ENCODE measurements around the gene PRKCZ. TPM values are rescaled to one million over a fixed set of nuclear protein-coding genes. Genes with fewer than 3 reads are reported as not detected.

Gene PRKCZ
- total RNA-seq, 1 donor from 2014 or later = 3.5 TPM

DNA sequence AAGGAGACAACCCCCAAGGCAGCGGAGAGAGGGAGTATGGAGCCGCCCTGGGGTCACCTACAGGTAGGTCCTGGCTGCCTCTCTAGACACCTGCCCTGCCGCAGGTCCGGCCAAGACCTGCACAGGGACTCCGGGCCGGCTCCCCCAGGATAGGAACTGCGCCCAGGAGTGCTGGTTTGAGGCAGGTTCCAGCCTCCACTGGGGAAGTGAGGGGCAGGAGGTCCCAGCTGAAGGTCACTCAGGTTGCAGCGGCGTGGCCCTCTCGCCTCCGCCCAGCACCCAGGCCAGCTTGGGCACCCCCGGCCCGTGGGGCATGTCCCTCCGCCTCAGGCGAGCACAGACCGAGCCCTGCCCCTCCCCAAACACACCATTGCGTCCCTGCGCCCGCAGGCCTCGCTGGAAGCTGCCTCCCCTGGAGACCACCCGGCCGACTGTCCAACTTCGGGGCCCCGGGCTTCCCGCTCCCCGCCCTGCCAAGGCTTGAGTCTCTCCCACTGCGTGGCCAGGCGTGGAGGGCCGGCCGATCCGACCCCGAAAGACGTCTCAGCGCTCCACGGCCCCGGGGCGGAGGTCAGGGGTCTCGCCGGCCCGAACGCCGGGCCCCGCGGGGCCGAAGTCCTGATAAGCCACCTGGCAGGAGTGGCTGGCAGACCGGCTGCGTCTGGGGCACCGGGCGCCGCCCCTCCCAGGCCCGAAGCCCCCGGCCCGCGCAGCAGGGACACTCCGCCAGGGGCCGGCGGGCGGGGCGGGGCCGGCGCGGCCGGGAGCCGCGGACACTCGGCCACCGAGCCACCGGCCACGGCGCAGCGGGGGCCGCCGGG lies 176.5 kb downstream of the PRKCZ start:
- intact Hi-C loops (cut with micrococcal nuclease) = no loop called here

DNA sequence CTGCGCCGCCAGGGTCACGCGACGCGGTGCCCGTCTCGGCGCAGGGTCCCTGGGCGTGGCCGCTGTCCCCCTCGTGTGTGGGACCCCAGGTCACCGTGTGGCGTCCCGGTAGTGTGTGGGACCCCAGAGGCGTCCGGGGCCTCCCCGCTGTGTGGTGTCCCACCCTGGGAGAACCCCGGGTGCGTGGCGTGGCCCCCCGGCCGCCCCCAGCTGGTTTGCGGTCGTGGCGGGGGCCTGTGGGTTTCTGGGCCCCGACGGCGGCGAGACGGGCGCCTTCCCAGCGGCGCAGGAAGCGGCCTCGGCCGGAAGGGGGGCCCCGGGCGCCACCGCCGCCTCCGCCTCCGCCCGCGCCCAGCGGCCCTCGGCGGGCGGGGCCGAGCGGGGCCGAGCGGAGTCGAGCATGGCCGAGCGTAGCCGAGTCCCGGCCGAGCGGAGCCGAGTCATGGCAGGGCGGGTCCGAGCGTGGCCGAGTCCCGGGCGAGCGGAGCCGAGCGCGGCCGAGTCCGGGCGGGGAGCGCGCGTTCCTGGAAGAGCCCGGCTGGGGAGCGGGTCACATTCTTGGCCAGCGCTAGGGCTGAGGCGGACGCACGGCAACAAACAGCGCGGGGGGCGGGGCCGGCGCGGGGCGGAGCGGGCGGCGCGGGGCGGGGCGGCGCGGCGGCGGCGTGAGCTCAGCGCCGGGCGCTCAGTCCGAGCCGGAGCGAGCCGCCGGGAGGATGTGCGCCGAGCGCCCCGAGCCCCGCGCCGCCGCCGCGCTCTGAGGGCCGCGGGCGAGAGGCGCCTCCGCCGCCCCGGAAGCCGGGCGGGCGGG lies 177.3 kb downstream of the PRKCZ start:
- intact Hi-C loops (cut with micrococcal nuclease) = no loop called here

DNA sequence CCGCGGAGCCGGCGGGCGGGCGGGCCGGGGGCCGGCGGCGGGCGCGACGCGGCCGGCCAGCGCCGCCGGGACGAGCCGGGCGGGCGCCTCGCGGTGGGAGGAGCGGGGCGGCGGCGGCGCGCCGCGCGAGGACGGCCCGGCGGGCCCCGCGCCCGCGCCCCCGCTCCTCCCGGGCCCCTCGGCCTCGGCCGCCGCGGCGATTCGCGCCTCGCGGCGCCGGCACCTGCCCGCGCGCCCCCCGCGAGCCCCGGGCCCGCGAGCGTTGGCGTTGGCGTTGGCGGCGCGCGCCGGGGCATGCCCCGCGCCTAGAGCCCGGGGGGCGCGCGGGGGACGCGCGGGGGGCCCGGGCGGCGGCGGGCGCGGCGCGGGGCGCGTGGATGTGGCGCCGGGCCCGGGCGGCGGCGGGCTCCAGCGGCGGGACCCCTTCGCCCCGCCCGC lies 178.0 kb downstream of the PRKCZ start, which contains the start of gene SKI:
SKI (plus strand) TSS at position 163 of the 438 bp plus-strand sequence. CDS start 448 bp downstream, outside the sequence.
- intact Hi-C loops (cut with micrococcal nuclease) = no loop called here

DNA sequence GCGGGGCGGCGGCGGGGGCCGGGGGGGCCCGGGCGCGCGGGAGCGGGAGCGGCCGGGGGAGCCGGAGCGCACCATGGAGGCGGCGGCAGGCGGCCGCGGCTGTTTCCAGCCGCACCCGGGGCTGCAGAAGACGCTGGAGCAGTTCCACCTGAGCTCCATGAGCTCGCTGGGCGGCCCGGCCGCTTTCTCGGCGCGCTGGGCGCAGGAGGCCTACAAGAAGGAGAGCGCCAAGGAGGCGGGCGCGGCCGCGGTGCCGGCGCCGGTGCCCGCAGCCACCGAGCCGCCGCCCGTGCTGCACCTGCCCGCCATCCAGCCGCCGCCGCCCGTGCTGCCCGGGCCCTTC lies 178.5 kb downstream of the PRKCZ start:
- intact Hi-C loops (cut with micrococcal nuclease) = no loop called here

DNA sequence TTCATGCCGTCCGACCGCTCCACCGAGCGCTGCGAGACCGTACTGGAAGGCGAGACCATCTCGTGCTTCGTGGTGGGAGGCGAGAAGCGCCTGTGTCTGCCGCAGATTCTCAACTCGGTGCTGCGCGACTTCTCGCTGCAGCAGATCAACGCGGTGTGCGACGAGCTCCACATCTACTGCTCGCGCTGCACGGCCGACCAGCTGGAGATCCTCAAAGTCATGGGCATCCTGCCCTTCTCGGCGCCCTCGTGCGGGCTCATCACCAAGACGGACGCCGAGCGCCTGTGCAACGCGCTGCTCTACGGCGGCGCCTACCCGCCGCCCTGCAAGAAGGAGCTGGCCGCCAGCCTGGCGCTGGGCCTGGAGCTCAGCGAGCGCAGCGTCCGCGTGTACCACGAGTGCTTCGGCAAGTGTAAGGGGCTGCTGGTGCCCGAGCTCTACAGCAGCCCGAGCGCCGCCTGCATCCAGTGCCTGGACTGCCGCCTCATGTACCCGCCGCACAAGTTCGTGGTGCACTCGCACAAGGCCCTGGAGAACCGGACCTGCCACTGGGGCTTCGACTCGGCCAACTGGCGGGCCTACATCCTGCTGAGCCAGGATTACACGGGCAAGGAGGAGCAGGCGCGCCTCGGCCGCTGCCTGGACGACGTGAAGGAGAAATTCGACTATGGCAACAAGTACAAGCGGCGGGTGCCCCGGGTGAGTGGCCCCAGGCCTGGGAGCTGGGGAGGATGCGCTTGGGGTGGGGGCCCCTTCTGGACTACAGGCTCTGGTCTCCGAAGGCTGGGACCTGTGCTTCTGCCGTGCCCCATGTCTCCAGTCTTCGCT lies 179.0 kb downstream of the PRKCZ start:
- intact Hi-C loops (cut with micrococcal nuclease) = no loop called here

DNA sequence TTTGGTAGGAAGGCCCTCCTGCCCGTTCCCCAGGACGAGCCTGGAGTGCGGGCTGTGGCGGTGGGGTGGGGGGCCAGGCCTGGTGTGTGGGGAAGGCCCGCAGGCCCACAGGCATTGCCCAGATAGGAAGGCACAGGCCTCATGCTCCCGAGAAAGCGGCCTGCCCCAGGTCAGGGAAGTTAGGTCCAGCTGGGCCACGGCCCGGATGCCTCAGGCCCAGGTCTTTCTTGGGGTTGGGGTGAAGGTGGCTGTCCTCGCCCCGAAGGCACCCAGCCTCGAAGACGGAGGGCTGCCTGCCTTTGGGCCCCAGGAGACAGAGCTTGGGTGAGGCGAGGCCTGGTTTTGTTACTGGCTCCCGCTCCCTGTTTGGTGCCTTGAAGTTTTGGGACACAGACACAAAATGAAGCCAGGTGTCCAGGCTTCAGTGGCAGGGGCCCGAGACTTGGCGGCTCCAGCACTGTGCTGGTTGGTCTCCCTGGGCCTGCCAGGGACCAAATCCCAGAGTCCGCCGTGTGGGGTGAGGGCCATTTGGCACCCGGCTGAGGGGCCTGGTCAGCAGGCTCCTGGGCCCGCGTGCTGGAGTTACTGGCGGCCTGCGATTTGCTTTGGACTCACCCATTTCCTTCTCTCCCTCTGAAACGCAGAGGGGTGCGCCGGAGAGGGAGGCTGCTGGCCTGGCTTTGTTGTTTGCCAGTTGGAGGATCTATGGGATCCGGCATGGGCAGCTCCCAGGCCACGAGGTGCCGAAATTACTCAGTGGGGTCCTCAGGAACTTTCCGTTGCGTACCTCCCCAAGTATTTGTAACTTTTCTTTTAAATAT lies 179.9 kb downstream of the PRKCZ start:
- intact Hi-C loops (cut with micrococcal nuclease) = loop anchor here (2.0 kb wide), 1 partner anchor 25 kb away; no protein-coding TSS in a partner anchor

DNA sequence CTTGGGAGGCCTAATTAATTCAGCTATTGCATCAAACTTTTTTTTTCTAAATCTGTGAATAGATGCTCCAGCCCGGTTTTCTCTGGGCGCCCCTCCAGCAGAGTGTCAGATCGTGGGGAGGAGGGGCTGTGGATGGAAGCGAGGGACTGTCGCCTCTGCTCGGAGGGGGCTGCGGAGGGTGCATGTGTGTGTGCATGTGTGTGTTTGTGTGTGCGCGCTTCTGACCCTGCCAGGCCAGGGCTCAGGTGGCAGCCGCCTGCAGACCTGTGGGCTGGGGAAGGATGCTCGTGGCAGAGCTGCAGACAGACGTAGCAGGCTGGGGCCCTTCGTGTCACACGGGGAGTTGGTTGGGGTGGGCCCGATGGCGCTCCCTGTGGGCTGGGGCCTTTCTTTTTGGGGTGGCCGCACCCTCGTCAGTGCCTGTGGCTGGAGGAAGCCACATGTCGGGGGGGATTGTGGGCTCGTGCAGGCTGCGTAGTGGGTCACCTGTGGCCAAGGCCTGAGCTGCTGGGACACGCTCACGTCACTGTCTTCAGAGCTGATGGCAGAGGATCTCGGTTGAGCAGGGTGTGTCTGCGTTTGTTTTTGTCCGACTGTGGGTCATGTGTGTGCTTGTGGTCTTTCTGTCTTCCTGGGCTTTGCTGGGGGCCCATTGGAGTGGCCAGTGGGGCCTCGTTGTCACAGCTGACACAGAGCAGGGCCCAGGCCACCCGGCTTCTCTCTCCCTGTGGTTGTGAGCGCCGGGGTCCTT lies 180.7 kb downstream of the PRKCZ start:
- intact Hi-C loops (cut with micrococcal nuclease) = loop anchor here (2.0 kb wide), 1 partner anchor 26 kb away; no protein-coding TSS in a partner anchor

DNA sequence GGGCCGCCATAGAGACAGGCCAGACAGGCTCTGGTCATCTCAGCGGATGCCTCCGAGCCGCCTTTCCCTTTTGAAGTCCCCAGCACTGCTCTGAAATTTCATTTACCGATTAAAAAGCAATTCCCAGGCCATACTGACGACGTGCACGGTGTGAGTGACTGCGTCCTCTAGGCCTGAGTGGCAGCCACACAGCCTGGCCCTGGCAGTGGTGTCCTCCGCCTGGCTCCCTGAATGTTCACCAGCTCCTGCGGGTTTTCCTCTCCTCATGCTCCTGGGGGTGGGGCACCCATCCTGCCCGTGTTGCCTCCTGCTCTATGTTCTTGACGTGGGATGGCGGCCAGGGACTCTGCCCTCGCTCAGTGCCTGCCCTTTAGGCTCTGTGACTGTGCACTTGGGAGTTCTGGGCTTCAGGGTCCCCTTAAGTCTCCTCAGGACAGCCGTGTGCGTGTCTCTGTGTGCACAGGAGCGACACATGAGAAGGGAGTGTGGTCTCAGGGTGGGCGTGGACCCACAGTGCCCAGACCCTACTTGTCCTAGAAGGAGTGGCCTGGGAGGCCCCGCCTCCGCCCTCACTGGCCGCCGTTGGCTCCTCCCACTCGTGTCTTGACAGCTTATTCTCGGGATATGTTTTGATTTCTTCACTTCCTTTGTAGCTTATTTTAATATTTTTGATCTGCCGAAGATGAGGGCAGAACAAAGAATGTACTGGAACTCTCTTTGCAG lies 181.5 kb downstream of the PRKCZ start:
- intact Hi-C loops (cut with micrococcal nuclease) = loop anchor here (1.0 to 2.0 kb wide), 2 partner anchors 24 to 27 kb away; no protein-coding TSS in a partner anchor

DNA sequence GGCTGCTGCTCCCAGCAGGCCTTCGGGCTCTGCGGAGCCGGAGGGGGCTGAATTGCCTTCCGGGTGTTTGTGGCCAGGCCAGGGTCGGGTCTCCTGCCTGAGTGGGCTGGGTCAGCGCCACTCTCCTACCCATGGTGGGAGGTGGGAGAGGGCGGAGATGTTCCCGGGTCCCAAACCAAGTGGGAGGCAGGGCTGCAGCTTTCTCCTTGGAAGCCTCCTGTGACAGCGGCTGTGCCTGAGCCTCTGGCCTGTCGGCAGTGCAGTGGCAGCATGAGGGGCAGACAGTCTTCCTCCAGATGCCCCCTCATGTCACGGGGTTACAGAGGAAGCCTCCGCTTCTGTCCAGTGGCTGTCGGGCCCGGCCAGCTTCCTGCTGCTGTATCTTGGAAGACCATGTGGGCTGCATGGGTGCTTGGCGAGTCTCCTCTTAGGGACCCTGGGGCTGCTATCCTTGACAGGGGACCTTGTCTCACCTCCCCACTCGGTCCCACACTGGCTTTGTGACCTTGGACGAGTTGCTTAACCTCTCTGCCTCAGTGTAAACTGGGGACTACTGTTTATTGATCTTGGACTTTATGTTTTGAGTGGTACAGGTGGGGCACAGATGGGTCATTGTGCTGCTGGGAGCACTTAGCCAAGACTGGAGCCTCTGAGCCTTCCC lies 182.2 kb downstream of the PRKCZ start:
- intact Hi-C loops (cut with micrococcal nuclease) = loop anchor here (1.0 kb wide), 1 partner anchor 23 kb away; no protein-coding TSS in a partner anchor

DNA sequence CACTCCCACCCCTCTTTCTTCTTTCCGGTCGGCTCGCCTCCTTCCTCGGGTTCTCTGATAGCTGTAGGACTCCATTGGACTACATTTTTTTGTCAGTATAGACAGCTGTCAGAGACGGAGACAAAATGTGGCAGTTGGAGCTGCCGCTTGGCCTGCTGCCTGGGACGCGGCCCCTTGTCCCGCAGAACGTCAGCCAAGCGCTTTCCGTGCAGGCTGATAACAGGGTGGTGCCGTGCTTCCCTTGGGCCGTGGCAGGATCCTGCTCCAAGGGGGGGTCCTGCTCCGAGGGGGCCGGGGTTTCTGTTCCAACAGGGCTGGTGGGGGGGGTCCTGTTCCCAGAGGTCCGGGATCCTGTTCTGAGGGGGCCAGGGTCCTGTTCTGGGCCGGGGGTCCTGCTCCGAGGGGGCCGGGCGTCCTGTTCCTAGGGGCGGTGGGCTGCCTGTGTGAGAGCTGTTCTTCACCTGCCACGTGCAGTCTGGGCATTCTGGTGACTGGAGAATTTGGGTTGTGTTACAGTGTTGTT lies 182.8 kb downstream of the PRKCZ start:
- intact Hi-C loops (cut with micrococcal nuclease) = loop anchor here (1.0 kb wide), 1 partner anchor 22 kb away; no protein-coding TSS in a partner anchor

DNA sequence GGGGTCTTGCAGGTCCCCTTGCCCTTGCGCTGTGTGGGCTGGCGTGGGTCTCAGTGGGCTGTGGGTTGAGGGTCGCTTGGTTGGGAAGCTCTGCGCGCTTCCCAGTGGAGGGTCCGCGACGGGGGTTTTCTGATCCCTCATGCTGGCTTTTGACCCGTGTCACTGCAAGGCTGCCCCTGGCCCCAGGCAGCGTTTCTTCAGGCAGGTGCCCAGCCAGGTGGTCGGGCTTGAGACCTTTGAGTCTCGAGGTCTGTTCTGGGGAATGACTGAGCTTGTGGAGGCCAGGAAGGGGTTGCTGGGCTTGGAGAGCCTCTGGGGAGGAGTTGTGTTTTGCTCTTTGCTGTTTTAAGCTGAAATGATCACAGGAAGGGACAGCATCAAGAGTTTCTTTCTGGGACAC lies 183.3 kb downstream of the PRKCZ start:
- intact Hi-C loops (cut with micrococcal nuclease) = no loop called here

DNA sequence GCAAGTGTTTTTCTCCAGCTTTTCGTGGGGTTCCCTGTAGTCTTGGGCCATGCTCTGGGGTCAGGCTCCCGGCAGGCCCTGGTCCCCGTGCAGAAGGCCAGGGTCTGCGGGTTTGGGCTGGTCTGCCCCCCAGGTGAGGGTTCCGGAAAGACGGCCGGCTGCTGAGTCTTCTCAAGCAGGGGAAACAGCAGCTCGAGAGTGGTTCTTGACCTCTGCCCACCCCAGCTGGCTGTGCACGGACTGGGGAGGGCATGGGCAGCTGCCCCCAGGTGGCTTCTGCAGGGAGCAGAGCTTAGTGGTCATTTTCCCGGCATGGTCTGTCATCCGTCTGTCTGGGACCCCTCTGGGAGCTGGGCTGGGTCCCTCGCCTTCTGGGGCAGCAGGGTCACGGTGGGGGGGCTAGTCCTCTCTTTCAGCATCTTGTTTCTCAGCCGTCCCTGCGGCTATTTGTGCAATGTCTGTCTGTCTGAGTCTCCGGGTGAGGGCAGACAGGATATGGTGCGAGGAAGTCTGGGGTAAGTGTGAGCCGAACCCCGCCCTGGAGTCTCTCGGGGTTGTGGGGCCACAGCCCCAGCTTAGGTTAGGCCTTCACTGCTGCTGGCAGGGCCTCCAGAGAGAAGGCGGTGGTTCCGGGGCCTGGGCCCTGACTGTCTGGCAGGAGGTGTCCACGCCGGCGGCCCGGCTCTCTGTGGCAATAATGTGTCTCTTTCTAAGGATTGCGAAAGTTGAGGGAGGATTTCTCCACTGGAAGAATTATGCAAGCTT lies 184.0 kb downstream of the PRKCZ start:
- intact Hi-C loops (cut with micrococcal nuclease) = loop anchor here (2.0 kb wide), 2 partner anchors 57 to 67 kb away; no protein-coding TSS in a partner anchor

DNA sequence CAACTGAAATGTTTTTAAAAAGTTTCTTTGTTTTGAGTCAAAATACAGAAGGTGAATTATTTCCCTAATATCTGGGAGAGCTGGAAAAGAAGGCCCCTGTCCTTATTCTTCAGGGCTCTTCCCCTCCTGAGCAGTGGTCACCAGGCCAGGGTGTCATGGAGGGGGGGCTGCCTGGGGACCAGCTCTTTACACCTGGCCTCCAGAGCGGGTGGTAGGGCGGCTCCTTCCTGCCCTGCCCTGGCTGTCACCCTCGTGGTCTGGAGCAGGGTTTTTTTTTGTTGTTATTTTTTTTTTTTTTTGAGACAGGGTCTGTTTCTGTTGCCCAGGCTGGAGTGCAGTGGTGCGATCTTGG lies 184.5 kb downstream of the PRKCZ start:
- intact Hi-C loops (cut with micrococcal nuclease) = loop anchor here (2.0 kb wide), 2 partner anchors 56 to 66 kb away; no protein-coding TSS in a partner anchor

Measured in T-helper 2 cell treated with Interferon-gamma antibody and Interleukin-4, amounts not matched to agents 100 ng/mL and 5 ng/mL, for 36 hours (primary cell).